Astrocyte (in vitro differentiated cells and primary cell): ENCODE results near the gene CKS1B. TPM values are rescaled to one million over a fixed set of nuclear protein-coding genes. Genes with fewer than 3 reads are reported as not detected.

ENCODE experiments used
- DNase-seq: peaks from one replicate; pipeline ENCODE4 v3.0.0-alpha.2; 2010; ENCODE audit warnings: low read depth
- FAIRE-seq: peaks from 2 replicates; lab custom pipeline; 2011; peaks lifted over from hg19 to GRCh38; lab: Jason Lieb, UNC
- H2AFZ ChIP-seq: 2 replicates; pipeline ENCODE4 v1.6.0; 2012; ENCODE audit warnings: low read depth, low read length, inconsistent platforms
- H3K27ac ChIP-seq: 2 replicates; pipeline ENCODE4 v1.5.1; 2011; ENCODE audit warnings: low read depth, low read length, inconsistent platforms
- H3K27me3 ChIP-seq: 2 replicates; pipeline ENCODE4 v1.6.0; 2011; ENCODE audit warnings: low read length, inconsistent platforms; ENCODE audit not compliant: insufficient read depth
- H3K36me3 ChIP-seq: 2 replicates; pipeline ENCODE4 v1.5.1; 2011; ENCODE audit warnings: low read length, inconsistent platforms; ENCODE audit not compliant: insufficient read depth
- H3K4me1 ChIP-seq: 2 replicates; pipeline ENCODE4 v1.5.1; 2011; ENCODE audit warnings: low read length, inconsistent platforms; ENCODE audit not compliant: insufficient read depth
- H3K4me2 ChIP-seq: 2 replicates; pipeline ENCODE4 v1.6.0; 2012; ENCODE audit warnings: low read length, inconsistent platforms
- H3K4me3 ChIP-seq: 2 replicates; pipeline ENCODE4 v1.5.1; 2011; ENCODE audit warnings: low read depth, mild to moderate bottlenecking, low read length, inconsistent platforms; ENCODE audit not compliant: insufficient read depth
- H3K79me2 ChIP-seq: 2 replicates; pipeline ENCODE4 v1.6.0; 2012; ENCODE audit warnings: mild to moderate bottlenecking, low read length, inconsistent platforms; ENCODE audit not compliant: insufficient read depth
- H3K9ac ChIP-seq: 2 replicates; pipeline ENCODE4 v1.6.0; 2012; ENCODE audit warnings: mild to moderate bottlenecking, low read length, inconsistent platforms
- H3K9me3 ChIP-seq: 2 replicates; pipeline ENCODE4 v1.5.1; 2012; ENCODE audit warnings: low read depth, mild to moderate bottlenecking, low read length, inconsistent platforms; ENCODE audit not compliant: insufficient read depth
- H4K20me1 ChIP-seq: 2 replicates; pipeline ENCODE4 v1.6.0; 2012; ENCODE audit warnings: low read length, inconsistent platforms; ENCODE audit not compliant: insufficient read depth
- H3K27ac Mint-ChIP-seq: one replicate; pipeline ENCODE4 v1.8.0; 2021; ENCODE audit warnings: mild to moderate bottlenecking, mixed read lengths; ENCODE audit not compliant: unreplicated experiment
- H3K27me3 Mint-ChIP-seq: one replicate; pipeline ENCODE4 v1.8.0; 2021; ENCODE audit warnings: low read depth, mixed read lengths; ENCODE audit not compliant: unreplicated experiment
- H3K36me3 Mint-ChIP-seq: one replicate; pipeline ENCODE4 v1.8.0; 2021; ENCODE audit warnings: low read depth, mixed read lengths; ENCODE audit not compliant: unreplicated experiment
- H3K4me1 Mint-ChIP-seq: one replicate; pipeline ENCODE4 v1.8.0; 2021; ENCODE audit warnings: low read depth, mixed read lengths; ENCODE audit not compliant: unreplicated experiment
- H3K4me3 Mint-ChIP-seq: one replicate; pipeline ENCODE4 v1.8.0; 2021; ENCODE audit warnings: mild to moderate bottlenecking, moderate library complexity, mixed read lengths; ENCODE audit not compliant: unreplicated experiment
- H3K9me3 Mint-ChIP-seq: one replicate; pipeline ENCODE4 v1.8.0; 2021; ENCODE audit warnings: mild to moderate bottlenecking, mixed read lengths; ENCODE audit not compliant: unreplicated experiment
- CTCF ChIP-seq: IDR thresholded peaks from 2 replicates; pipeline ENCODE4 v1.5.1; 2011; ENCODE audit warnings: low read depth, mild to moderate bottlenecking, inconsistent platforms, low read length, moderate library complexity; ENCODE audit not compliant: insufficient read depth
- EZH2 ChIP-seq: IDR thresholded peaks from 2 replicates; pipeline ENCODE4 v1.6.1; 2012; ENCODE audit warnings: mild to moderate bottlenecking, low read length, inconsistent platforms; ENCODE audit not compliant: insufficient read depth
- total RNA-seq: library from RNA; stranded (reverse); gene quantifications from 2 replicates; pipeline ENCODE4 v1.2.1, GENCODE V29; 2021

Gene CKS1B
- total RNA-seq, 1 donor from 2014 or later = 37.9 TPM

GRCh38 chr1:154954541-154954940 is 19.9 kb upstream of the CKS1B start:
- H3K9me3 Mint-ChIP-seq = no peaks in the 10 kb centered on the region
- Histone ChIP-seq H3K36me3 (peaks cover 4% of the 10 kb centered on the region), H3K4me2 (peak overlapping the region; percentile 96), H2AFZ (no peak overlapping the region), H3K27me3 (no peaks in the 10 kb centered on the region), H4K20me1 (peaks cover 39% of the 10 kb centered on the region), H3K9ac (peak overlapping the region; percentile 86), H3K27ac (peak overlapping the region; percentile 25), H3K4me1 (peaks cover 26% of the 10 kb centered on the region), H3K9me3 (no peaks in the 10 kb centered on the region), H3K79me2 (peaks cover 25% of the 10 kb centered on the region), H3K4me3 (no peak overlapping the region)
- H3K27me3 Mint-ChIP-seq = no peaks in the 10 kb centered on the region
- DNase-seq (no peak), FAIRE-seq (no peak)
- peaks cover 30% of the 10 kb centered on the region for H3K4me1 Mint-ChIP-seq
- H3K36me3 Mint-ChIP-seq = peaks cover 15% of the 10 kb centered on the region
- TF ChIP-seq EZH2 = no peak
- TF ChIP-seq CTCF = no peak
- H3K4me3 Mint-ChIP-seq = peak overlapping the region; percentile 95
- H3K27ac Mint-ChIP-seq = peak overlapping the region; percentile 98

DNA sequence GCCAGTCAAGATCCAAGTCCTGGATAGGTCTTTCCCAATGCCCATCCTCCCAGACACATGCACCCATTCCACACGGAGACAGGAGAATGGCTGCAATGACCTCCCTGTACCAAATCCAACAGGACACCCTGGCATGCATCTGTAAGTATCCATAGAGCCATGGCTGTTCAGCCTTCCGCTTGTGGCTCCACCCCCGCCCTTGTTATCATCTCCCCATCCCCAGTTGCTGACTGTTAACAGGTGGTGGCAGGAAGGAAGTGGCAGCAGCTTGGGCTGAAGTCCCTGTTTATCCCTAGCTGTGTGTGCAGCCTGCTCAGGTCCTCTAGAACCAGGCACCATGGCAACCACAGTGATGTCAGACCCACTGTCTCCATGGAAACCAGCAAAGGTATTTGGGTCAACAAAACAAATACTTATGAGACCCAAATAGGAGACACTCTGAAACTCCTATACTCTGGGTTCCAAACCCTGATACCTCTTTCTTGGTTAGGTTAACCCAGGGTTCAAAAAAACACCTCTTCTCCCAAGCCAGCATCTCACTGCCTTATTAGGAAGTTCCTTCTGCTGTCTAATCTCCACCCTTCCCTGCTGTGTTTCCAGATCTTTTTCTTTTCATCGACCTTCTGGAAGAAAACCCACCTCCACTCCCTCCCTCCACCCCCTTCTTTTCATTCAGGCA is 19.3 kb upstream of the CKS1B start:
- peak overlapping the region; percentile 85 for H3K27ac ChIP-seq
- DNase-seq (peak; percentile 76), FAIRE-seq (no peak)
- Mint-ChIP-seq H3K27me3 (no peaks in the 10 kb centered on the region), H3K4me3 (peak overlapping the region; percentile 95), H3K27ac (peak overlapping the region; percentile 98), H3K36me3 (peaks cover 15% of the 10 kb centered on the region), H3K4me1 (peaks cover 30% of the 10 kb centered on the region), H3K9me3 (no peaks in the 10 kb centered on the region)
- H3K4me1 ChIP-seq = peaks cover 26% of the 10 kb centered on the region
- H3K79me2 ChIP-seq = peaks cover 29% of the 10 kb centered on the region
- H3K9me3 ChIP-seq = no peaks in the 10 kb centered on the region
- H2AFZ ChIP-seq = no peak overlapping the region
- H3K4me3 ChIP-seq = peak overlapping the region; percentile 73
- no peaks in the 10 kb centered on the region for H3K27me3 ChIP-seq
- H3K4me2 ChIP-seq = peak overlapping the region; percentile 96
- peaks cover 39% of the 10 kb centered on the region for H4K20me1 ChIP-seq
- peak overlapping the region; percentile 86 for H3K9ac ChIP-seq
- no peak for TF ChIP-seq EZH2
- TF ChIP-seq CTCF = no peak
- peaks cover 4% of the 10 kb centered on the region for H3K36me3 ChIP-seq
